ENCODE measurements around the gene SEMA4A. TPM values are rescaled to one million over a fixed set of nuclear protein-coding genes. Genes with fewer than 3 reads are reported as not detected.

SEMA4A gene
- total and polyA plus RNA-seq, 2 of the 8 experiments (the other 6 are each of a cell fraction or from before 2014, with no cell fraction given) = 7.3 to 10.6 TPM

DNA sequence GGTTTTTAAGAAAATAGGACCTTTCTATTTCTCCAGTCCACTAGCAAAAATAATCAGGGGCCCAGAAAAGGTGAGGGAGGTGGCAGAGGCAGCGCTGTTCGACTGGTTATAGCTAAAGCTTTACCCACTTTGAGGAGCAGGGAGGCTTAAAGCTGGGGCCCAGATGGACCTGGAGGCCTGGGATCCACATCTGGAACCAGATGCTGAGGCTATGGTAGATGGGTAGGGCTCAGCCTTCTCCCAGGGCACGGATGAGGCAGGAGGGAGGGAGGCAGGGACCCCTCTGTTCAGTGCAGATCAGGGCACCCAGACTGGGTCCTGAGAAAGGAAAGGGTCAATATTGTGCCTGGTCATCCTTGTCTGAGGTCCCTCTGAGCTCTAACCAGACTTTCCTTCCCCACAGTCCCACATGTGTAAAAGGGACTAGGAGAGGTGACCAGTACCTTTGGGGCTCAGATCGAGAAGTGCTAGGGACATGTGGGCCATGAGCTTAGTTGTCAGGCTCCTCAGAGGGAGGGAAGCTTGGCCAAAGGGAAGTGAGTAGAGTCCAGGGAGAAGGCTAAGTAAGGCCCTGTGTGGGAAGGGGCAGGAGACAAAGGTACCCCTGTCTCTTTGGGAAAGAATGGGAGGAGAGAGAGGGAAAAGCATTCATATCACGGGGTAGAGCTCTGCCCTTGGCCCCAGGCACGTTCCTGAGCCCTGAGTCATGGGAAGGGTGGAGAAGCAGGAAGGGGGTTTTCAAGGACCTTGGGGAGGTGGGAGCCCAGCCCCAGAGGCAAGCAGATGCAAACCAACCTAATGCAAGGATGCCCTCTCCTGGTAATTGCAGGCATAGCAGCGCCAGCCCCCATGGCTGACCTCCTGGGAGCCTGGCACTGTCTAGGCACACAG lies 23.5 kb upstream of the SEMA4A start (continued):
- peak; percentile 72; the same call in 1 of the 2 replicates for TF ChIP-seq MAFK (IDR thresholded peaks at IDR 0.05; ENCODE audit: low read depth, low read length)
- peak in 1 of 2 experiments; percentile 26; a peak in 1 of 3 replicates for TF ChIP-seq EP300 (IDR thresholded peaks at IDR 0.05; ENCODE audit: borderline replicate concordance in 1 of 2, low read depth in 2 of 2, low read length in 2 of 2)
- no peak for TF ChIP-seq CEBPB (IDR thresholded peaks at IDR 0.05; ENCODE audit: low read depth, low read length)
- TF ChIP-seq, protein P1, sequence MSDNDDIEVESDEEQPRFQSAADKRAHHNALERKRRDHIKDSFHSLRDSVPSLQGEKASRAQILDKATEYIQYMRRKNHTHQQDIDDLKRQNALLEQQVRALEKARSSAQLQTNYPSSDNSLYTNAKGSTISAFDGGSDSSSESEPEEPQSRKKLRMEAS (IDR thresholded peaks at IDR 0.05) = peak; percentile 61
- TF ChIP-seq, protein P2, sequence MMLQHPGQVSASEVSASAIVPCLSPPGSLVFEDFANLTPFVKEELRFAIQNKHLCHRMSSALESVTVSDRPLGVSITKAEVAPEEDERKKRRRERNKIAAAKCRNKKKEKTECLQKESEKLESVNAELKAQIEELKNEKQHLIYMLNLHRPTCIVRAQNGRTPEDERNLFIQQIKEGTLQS (IDR thresholded peaks at IDR 0.05; ENCODE audit: insufficient read depth, low read depth, low read length) = 0 out of 2 replicates have a peak, but pooled peaks have one; percentile 55
- no peak for TF ChIP-seq RBBP5 (IDR thresholded peaks at IDR 0.05; ENCODE audit: borderline replicate concordance, low read depth, low read length)
- TF ChIP-seq GTF2F1 (IDR thresholded peaks at IDR 0.05; ENCODE audit: borderline replicate concordance, low read depth, low read length) = peak; percentile 35; the same call in 1 of the 2 replicates
- no peak for TF ChIP-seq RXRA (IDR thresholded peaks at IDR 0.05; ENCODE audit: insufficient read depth, low read depth, low read length)
- no peak for TF ChIP-seq SUZ12 (IDR thresholded peaks at IDR 0.05; ENCODE audit: low read length)
- no peak for TF ChIP-seq HDAC2 (IDR thresholded peaks at IDR 0.05; ENCODE audit: borderline replicate concordance in 1 of 2, low read depth in 2 of 2, low read length in 2 of 2)
- peak; percentile 94 for TF ChIP-seq JUN (IDR thresholded peaks at IDR 0.05; ENCODE audit: low read depth, low read length)
- TF ChIP-seq NRF1 (IDR thresholded peaks at IDR 0.05; ENCODE audit: low read depth, low read length) = no peak
- no peak for TF ChIP-seq SP4 (IDR thresholded peaks at IDR 0.05; ENCODE audit: low read length)
- TF ChIP-seq, protein P3, sequence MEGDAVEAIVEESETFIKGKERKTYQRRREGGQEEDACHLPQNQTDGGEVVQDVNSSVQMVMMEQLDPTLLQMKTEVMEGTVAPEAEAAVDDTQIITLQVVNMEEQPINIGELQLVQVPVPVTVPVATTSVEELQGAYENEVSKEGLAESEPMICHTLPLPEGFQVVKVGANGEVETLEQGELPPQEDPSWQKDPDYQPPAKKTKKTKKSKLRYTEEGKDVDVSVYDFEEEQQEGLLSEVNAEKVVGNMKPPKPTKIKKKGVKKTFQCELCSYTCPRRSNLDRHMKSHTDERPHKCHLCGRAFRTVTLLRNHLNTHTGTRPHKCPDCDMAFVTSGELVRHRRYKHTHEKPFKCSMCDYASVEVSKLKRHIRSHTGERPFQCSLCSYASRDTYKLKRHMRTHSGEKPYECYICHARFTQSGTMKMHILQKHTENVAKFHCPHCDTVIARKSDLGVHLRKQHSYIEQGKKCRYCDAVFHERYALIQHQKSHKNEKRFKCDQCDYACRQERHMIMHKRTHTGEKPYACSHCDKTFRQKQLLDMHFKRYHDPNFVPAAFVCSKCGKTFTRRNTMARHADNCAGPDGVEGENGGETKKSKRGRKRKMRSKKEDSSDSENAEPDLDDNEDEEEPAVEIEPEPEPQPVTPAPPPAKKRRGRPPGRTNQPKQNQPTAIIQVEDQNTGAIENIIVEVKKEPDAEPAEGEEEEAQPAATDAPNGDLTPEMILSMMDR (IDR thresholded peaks at IDR 0.05; ENCODE audit: control extremely low read depth in 1 of 3, insufficient read depth in 1 of 3, low read depth in 1 of 3, low read length in 3 of 3) = peak; percentile 96 to 99 (median 99)
- peak; percentile 44 for TF ChIP-seq ASH2L (IDR thresholded peaks at IDR 0.05; ENCODE audit: low read length)
- no peak for TF ChIP-seq SIX5 (IDR thresholded peaks at IDR 0.05; ENCODE audit: low read depth, low read length)
- no peak for TF ChIP-seq POU5F1 (IDR thresholded peaks at IDR 0.05; ENCODE audit: low read depth, low read length)
- peak; percentile 59; the same call in 1 of the 2 replicates for TF ChIP-seq POLR2AphosphoS5 (IDR thresholded peaks at IDR 0.05; ENCODE audit: low read depth, low read length)
- no peak for TF ChIP-seq HDAC6 (IDR thresholded peaks at IDR 0.05; ENCODE audit: low read depth, low read length)
